Thoracic aorta (tissue), 2 donors: ENCODE data around the gene USP47. TPM values are rescaled to one million over a fixed set of nuclear protein-coding genes. Genes with fewer than 3 reads are reported as not detected.
A peak's percentile ranks its signal among the peaks of the same experiment; 100 is the strongest.

ENCODE experiments used
- ATAC-seq: fragments of 150-250 bp; one replicate; pipeline ENCODE4 v1.8.0; 2017; ENCODE audit warnings: low read depth; ENCODE audit not compliant: insufficient number of reproducible peaks, low FRiP score
- DNase-seq: peaks from one replicate; pipeline ENCODE4 v3.0.0-alpha.2; 2020; ENCODE audit warnings: low spot score
- H3K27ac ChIP-seq, 2 donors: fragments of 200-600 bp; sonication (generic); 1 replicate in 1 of 2; 2 replicates in 1 of 2; pipeline ENCODE4 v1.5.1; 2016; ENCODE audit warnings: mild to moderate bottlenecking in 2 of 2, moderate library complexity in 2 of 2
- H3K27me3 ChIP-seq: fragments of 200-600 bp; sonication (generic); replicated peaks from 2 replicates; pipeline ENCODE4 v1.6.0; 2016; ENCODE audit warnings: mild to moderate bottlenecking; ENCODE audit not compliant: insufficient read depth
- H3K36me3 ChIP-seq: fragments of 200-600 bp; sonication (generic); one replicate; pipeline ENCODE4 v1.5.1; 2016
- H3K4me1 ChIP-seq, 2 donors: fragments of 200-600 bp; sonication (generic); 1 replicate in 1 of 2; 2 replicates in 1 of 2; pipeline versions ENCODE4 v1.5.1 to v1.6.0; 2016; ENCODE audit warnings: low read depth in 2 of 2, mild to moderate bottlenecking in 1 of 2; ENCODE audit not compliant: control insufficient read depth in 1 of 2
- H3K4me3 ChIP-seq: fragments of 200-600 bp; sonication (generic); 2 replicates; pipeline ENCODE4 v1.5.1; 2016; ENCODE audit warnings: mild to moderate bottlenecking
- H3K9me3 ChIP-seq: fragments of 200-600 bp; sonication (generic); 2 replicates; pipeline ENCODE4 v1.5.1; 2016
- total RNA-seq, 2 donors: library from RNA; depleted of rRNA; stranded (reverse); fragments of >200 nt; gene quantifications; one replicate each; pipeline versions ENCODE4 v1.1.0 to v1.2.3, GENCODE V29; 2016
- TF ChIP-seq, protein P1 (sequence below): fragments of 200-600 bp; sonication (generic); IDR thresholded peaks from one replicate; pipeline ENCODE4 v1.5.1; 2019; ENCODE audit warnings: antibody characterized with exemption

Gene USP47
- total RNA-seq, 2 donors from 2014 or later: 55.0 to 86.4 TPM

GRCh38 chr11:11969380-11970215 is 127.8 kb downstream of the USP47 start:
- no peak for DNase-seq

DNA sequence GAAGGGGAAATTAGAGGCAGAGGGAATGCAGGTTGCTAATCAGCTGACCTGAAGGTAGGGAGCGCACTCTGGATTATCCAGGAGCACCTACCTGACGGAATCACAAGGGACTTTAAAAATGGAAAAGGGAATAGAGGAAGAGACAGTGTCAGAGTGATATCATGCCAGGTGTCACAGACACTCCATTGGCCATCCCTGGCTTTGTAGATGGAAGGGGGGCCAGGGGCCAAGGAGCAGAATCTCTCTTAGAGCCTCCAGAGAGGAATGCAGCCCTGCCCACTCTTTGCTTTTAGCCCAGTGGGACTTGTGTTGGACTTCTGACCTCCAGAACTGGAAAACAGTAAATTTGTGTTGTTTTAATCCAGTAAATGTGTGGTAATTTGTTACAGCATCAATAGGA is 128.8 kb downstream of the USP47 start:
- DNase-seq: no peak
- TF ChIP-seq, protein P1, sequence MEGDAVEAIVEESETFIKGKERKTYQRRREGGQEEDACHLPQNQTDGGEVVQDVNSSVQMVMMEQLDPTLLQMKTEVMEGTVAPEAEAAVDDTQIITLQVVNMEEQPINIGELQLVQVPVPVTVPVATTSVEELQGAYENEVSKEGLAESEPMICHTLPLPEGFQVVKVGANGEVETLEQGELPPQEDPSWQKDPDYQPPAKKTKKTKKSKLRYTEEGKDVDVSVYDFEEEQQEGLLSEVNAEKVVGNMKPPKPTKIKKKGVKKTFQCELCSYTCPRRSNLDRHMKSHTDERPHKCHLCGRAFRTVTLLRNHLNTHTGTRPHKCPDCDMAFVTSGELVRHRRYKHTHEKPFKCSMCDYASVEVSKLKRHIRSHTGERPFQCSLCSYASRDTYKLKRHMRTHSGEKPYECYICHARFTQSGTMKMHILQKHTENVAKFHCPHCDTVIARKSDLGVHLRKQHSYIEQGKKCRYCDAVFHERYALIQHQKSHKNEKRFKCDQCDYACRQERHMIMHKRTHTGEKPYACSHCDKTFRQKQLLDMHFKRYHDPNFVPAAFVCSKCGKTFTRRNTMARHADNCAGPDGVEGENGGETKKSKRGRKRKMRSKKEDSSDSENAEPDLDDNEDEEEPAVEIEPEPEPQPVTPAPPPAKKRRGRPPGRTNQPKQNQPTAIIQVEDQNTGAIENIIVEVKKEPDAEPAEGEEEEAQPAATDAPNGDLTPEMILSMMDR: no peak
- Histone ChIP-seq H3K9me3 (no peaks in the 10 kb centered on the region), H3K27me3 (no peaks in the 10 kb centered on the region), H3K36me3 (no peaks in the 10 kb centered on the region), H3K27ac (peak overlapping the region in 1 of 2 donors; percentile 68), H3K4me1 (peaks cover 29 to 67% of the 10 kb centered on the region in 2 donors), H3K4me3 (no peak overlapping the region)
- no peak for ATAC-seq

More at GRCh38 chr11:11969380-11970215, 127.8 kb downstream of the USP47 start:
- Histone ChIP-seq H3K9me3 (no peaks in the 10 kb centered on the region), H3K36me3 (no peaks in the 10 kb centered on the region), H3K27me3 (no peaks in the 10 kb centered on the region), H3K4me3 (no peak overlapping the region), H3K4me1 (peaks cover 19 to 60% of the 10 kb centered on the region in 2 donors), H3K27ac (peak overlapping the region; percentile 17 to 68)
- ATAC-seq: no peak
- TF ChIP-seq, protein P1: peak; percentile 21

- Histone ChIP-seq H3K4me3 (no peak overlapping the region), H3K4me1 (peaks cover 43 to 82% of the 10 kb centered on the region in 2 donors), H3K9me3 (no peaks in the 10 kb centered on the region), H3K27ac (peak overlapping the region; percentile 71 to 96), H3K27me3 (no peaks in the 10 kb centered on the region), H3K36me3 (no peaks in the 10 kb centered on the region)
- ATAC-seq (no peak), DNase-seq (no peak)
- TF ChIP-seq, protein P1: no peak
Observed at GRCh38 chr11:11971906-11972547, 130.3 kb downstream of the USP47 start.

DNA sequence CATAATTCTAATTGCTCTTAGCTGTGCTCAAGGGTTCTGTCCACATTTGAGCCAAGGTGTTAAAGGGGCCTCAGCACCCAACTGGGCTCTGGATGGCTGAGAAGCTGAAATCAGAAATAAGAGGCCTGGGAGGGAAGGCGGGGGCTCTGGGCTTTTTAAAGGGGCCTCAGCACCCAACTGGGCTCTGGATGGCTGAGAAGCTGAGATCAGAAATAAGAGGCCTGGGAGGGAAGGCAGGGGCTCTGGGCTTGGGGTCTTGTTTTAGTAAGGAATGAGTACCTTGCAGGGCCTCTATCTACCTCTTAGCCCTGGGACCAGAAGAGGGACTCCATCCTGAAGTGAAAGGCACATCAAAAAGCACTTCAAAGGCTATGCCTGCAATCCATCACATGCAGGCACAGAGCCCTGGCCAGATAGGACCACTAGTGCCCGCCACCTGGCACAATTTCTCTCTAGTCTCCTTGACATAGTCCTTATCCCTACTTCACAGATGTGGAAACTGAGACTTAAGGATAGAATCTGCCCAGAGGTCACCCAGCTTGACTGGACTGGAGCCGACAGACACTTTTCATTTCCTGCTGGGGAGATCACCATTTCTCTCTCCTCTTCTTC is 131.1 kb downstream of the USP47 start:
- no peaks in the 10 kb centered on the region for H3K36me3 ChIP-seq
- ATAC-seq (no peak), DNase-seq (no peak)
- TF ChIP-seq, protein P1: no peak
- H3K9me3 ChIP-seq: no peaks in the 10 kb centered on the region
- peaks cover 49 to 90% of the 10 kb centered on the region in 2 donors for H3K4me1 ChIP-seq
- no peaks in the 10 kb centered on the region for H3K27me3 ChIP-seq
- peak overlapping the region; percentile 71 to 96 for H3K27ac ChIP-seq
- no peak overlapping the region for H3K4me3 ChIP-seq

GRCh38 chr11:11973361-11973800 is 131.6 kb downstream of the USP47 start:
- DNase-seq (peak; percentile 56), ATAC-seq (peak; percentile 69)
- no peaks in the 10 kb centered on the region for H3K9me3 ChIP-seq
- peak overlapping the region; percentile 77 to 96 for H3K27ac ChIP-seq
- no peaks in the 10 kb centered on the region for H3K27me3 ChIP-seq
- no peaks in the 10 kb centered on the region for H3K36me3 ChIP-seq
- no peak overlapping the region for H3K4me3 ChIP-seq
- H3K4me1 ChIP-seq: peaks cover 53 to 95% of the 10 kb centered on the region in 2 donors
- TF ChIP-seq, protein P1: no peak
